ENCODE measurements around the gene DNPH1. TPM values are rescaled to one million over a fixed set of nuclear protein-coding genes. Genes with fewer than 3 reads are reported as not detected.
A peak's percentile ranks its signal among the peaks of the same experiment; 100 is the strongest.

Gene DNPH1
- total RNA-seq, 1 donor from 2014 or later = 22.8 TPM

GRCh38 chr6:43235841-43236240, 6.6 kb upstream of the DNPH1 start:
- H3K4me3 Mint-ChIP-seq (ENCODE audit: unreplicated experiment) = no peak overlapping the region
- H3K4me1 Mint-ChIP-seq (ENCODE audit: low read depth) = no peaks in the 10 kb centered on the region
- no peak for TF ChIP-seq CTCF (IDR thresholded peaks at IDR 0.05)
- DNase-seq (ENCODE audit: low spot score) = no peak
- peaks cover 6% of the 10 kb centered on the region for H3K9me3 Mint-ChIP-seq (ENCODE audit: low read depth)
- peaks cover 45% of the 10 kb centered on the region for H3K27me3 Mint-ChIP-seq (ENCODE audit: low read depth)
- peaks cover 7% of the 10 kb centered on the region for H3K36me3 Mint-ChIP-seq (ENCODE audit: low read depth)
- no peak overlapping the region for H3K27ac Mint-ChIP-seq (ENCODE audit: unreplicated experiment)

- no peak for DNase-seq (ENCODE audit: low spot score)
- Mint-ChIP-seq H3K4me1 (ENCODE audit: low read depth) (peaks cover 12% of the 10 kb centered on the region), H3K9me3 (ENCODE audit: low read depth) (no peaks in the 10 kb centered on the region), H3K27ac (ENCODE audit: unreplicated experiment) (no peak overlapping the region), H3K4me3 (ENCODE audit: unreplicated experiment) (no peak overlapping the region), H3K36me3 (ENCODE audit: low read depth) (no peaks in the 10 kb centered on the region), H3K27me3 (ENCODE audit: low read depth) (peaks cover 20% of the 10 kb centered on the region)
- TF ChIP-seq CTCF (IDR thresholded peaks at IDR 0.05) = no peak
Measured at GRCh38 chr6:43231735-43232450, 2.6 kb upstream of the DNPH1 start.

- peaks cover 15% of the 10 kb centered on the region for H3K27me3 Mint-ChIP-seq (ENCODE audit: low read depth)
- no peak for DNase-seq (ENCODE audit: low spot score)
- peaks cover 12% of the 10 kb centered on the region for H3K4me1 Mint-ChIP-seq (ENCODE audit: low read depth)
- H3K9me3 Mint-ChIP-seq (ENCODE audit: low read depth) = no peaks in the 10 kb centered on the region
- no peak for TF ChIP-seq CTCF (IDR thresholded peaks at IDR 0.05)
- H3K27ac Mint-ChIP-seq (ENCODE audit: unreplicated experiment) = no peak overlapping the region
- no peak overlapping the region for H3K4me3 Mint-ChIP-seq (ENCODE audit: unreplicated experiment)
- H3K36me3 Mint-ChIP-seq (ENCODE audit: low read depth) = no peaks in the 10 kb centered on the region
Measured at GRCh38 chr6:43231053-43231452, 1.8 kb upstream of the DNPH1 start.

- H3K27ac Mint-ChIP-seq (ENCODE audit: unreplicated experiment) = no peak overlapping the region
- H3K36me3 Mint-ChIP-seq (ENCODE audit: low read depth) = no peaks in the 10 kb centered on the region
- no peak for TF ChIP-seq CTCF (IDR thresholded peaks at IDR 0.05)
- DNase-seq (ENCODE audit: low spot score) = peak; percentile 39
- no peaks in the 10 kb centered on the region for H3K9me3 Mint-ChIP-seq (ENCODE audit: low read depth)
- H3K4me1 Mint-ChIP-seq (ENCODE audit: low read depth) = peaks cover 12% of the 10 kb centered on the region
- peak overlapping the region; percentile 69 for H3K4me3 Mint-ChIP-seq (ENCODE audit: unreplicated experiment)
- peaks cover 15% of the 10 kb centered on the region for H3K27me3 Mint-ChIP-seq (ENCODE audit: low read depth)
Measured at GRCh38 chr6:43229803-43230620, 731 bp upstream of the DNPH1 start.

- DNase-seq (ENCODE audit: low spot score) = peak; percentile 60
- H3K9me3 Mint-ChIP-seq (ENCODE audit: low read depth) = no peaks in the 10 kb centered on the region
Measured at GRCh38 chr6:43226192-43226851, 3.0 kb downstream of the DNPH1 start.

More at GRCh38 chr6:43226192-43226851, 3.0 kb downstream of the DNPH1 start:
- Mint-ChIP-seq H3K27me3 (ENCODE audit: low read depth) (peaks cover 3% of the 10 kb centered on the region), H3K36me3 (ENCODE audit: low read depth) (peaks cover 6% of the 10 kb centered on the region), H3K27ac (ENCODE audit: unreplicated experiment) (peak overlapping the region; percentile 45), H3K4me3 (ENCODE audit: unreplicated experiment) (no peak overlapping the region), H3K4me1 (ENCODE audit: low read depth) (peaks cover 20% of the 10 kb centered on the region)
- TF ChIP-seq CTCF (IDR thresholded peaks at IDR 0.05) = no peak
